B cell (primary cell): ENCODE data around the gene LVRN.

ENCODE experiments used
- CTCF ChIP-seq: fragments of 200-600 bp; IDR thresholded peaks from one replicate; pipeline ENCODE4 v1.8.0; 2022; ENCODE audit warnings: antibody characterized with exemption, mild to moderate bottlenecking
- EZH2 ChIP-seq: IDR thresholded peaks from 2 replicates; pipeline ENCODE4 v1.6.1; 2012; ENCODE audit warnings: borderline replicate concordance, low read depth, mild to moderate bottlenecking, moderate library complexity, low read length; ENCODE audit not compliant: insufficient read depth, poor library complexity, severe bottlenecking

GRCh38 chr5:116062352-116062751 lies 100.1 kb downstream of the LVRN start:
- TF ChIP-seq CTCF (no peak), EZH2 (no peak)
